NCI-H82 (cell line): Measurements from ENCODE around the gene MATN3.
A peak's percentile ranks its signal among the peaks of the same experiment; 100 is the strongest.

ENCODE experiments used
- DNase-seq: peaks from one replicate; lab custom pipeline; 2025; lab: John Stamatoyannopoulos, UW

The MATN3 gene

GRCh38 chr2:20037660-20038059 lies 25.2 kb upstream of the MATN3 start:
- DNase-seq, result no peak

- DNase-seq, result no peak
These were observed 23.6 kb upstream of the MATN3 start for GRCh38 chr2:20035955-20036666.

GRCh38 chr2:20034821-20035220 lies 22.4 kb upstream of the MATN3 start:
- DNase-seq, result no peak

GRCh38 chr2:20034218-20034617 lies 21.8 kb upstream of the MATN3 start:
- DNase-seq, result no peak

GRCh38 chr2:20033322-20033721 lies 20.9 kb upstream of the MATN3 start:
- DNase-seq, result no peak

GRCh38 chr2:20030224-20030623 lies 17.8 kb upstream of the MATN3 start:
- no peak for DNase-seq

GRCh38 chr2:20027705-20028434 lies 15.4 kb upstream of the MATN3 start:
- DNase-seq, result no peak

GRCh38 chr2:20027260-20027677 lies 14.8 kb upstream of the MATN3 start:
- no peak for DNase-seq

- DNase-seq, result no peak
These were observed 12.8 kb upstream of the MATN3 start for GRCh38 chr2:20025065-20025786.

- DNase-seq, result no peak
These were observed 11.2 kb upstream of the MATN3 start for GRCh38 chr2:20023688-20024087.

GRCh38 chr2:20021405-20022009 lies 9.0 kb upstream of the MATN3 start:
- no peak for DNase-seq

- no peak for DNase-seq
These were observed 7.3 kb upstream of the MATN3 start for GRCh38 chr2:20019747-20020146.

GRCh38 chr2:20018601-20019152 lies 6.2 kb upstream of the MATN3 start:
- no peak for DNase-seq

- no peak for DNase-seq
These were observed 3.9 kb upstream of the MATN3 start for GRCh38 chr2:20016346-20016745.

- peak; percentile 66 for DNase-seq
These were observed 3.1 kb upstream of the MATN3 start for GRCh38 chr2:20015482-20016083.

- no peak for DNase-seq
These were observed 820 bp upstream of the MATN3 start for GRCh38 chr2:20013126-20013849.

- no peak for DNase-seq
These were observed 511 bp downstream of the MATN3 start for GRCh38 chr2:20012032-20012281.

- no peak for DNase-seq
These were observed 1.0 kb downstream of the MATN3 start for GRCh38 chr2:20011276-20012031.

- no peak for DNase-seq
These were observed 3.8 kb downstream of the MATN3 start for GRCh38 chr2:20008703-20009102.

- no peak for DNase-seq
These were observed 6.5 kb downstream of the MATN3 start for GRCh38 chr2:20005891-20006470.
